Measurements from ENCODE around the gene DENND6A.
"Not testable (repeated sequence)": the region's sequence is repeated elsewhere in the genome, so short reads cannot be mapped to it uniquely, and the experiment has no call there.

DENND6A gene

DNA sequence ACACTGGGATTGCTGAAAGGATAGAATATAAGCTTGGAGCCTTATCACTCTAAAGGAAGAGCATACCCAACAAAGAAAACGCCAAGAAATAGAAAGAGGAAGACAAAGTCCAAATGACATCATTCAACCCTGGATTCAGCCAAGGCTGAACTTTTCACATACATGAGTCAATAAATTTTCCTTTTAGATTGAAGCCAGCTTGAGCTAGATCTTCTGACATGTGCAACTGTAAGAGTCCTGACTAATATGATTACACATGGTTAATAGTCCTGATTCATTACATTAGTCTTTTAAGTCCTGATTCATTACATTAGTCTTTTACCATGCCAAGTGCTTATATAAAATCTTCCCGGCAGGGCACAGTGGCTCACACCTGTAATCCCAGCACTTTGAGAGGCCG, 13.6 kb upstream of the DENND6A start:
- H3K36me3 ChIP-seq (ENCODE audit: control insufficient read depth, insufficient read depth, low read length), result no peaks in the 10 kb centered on the region
- H3K4me3 ChIP-seq (replicated peaks; ENCODE audit: low read depth, low read length), result no peak overlapping the region
- TF ChIP-seq, protein P1, sequence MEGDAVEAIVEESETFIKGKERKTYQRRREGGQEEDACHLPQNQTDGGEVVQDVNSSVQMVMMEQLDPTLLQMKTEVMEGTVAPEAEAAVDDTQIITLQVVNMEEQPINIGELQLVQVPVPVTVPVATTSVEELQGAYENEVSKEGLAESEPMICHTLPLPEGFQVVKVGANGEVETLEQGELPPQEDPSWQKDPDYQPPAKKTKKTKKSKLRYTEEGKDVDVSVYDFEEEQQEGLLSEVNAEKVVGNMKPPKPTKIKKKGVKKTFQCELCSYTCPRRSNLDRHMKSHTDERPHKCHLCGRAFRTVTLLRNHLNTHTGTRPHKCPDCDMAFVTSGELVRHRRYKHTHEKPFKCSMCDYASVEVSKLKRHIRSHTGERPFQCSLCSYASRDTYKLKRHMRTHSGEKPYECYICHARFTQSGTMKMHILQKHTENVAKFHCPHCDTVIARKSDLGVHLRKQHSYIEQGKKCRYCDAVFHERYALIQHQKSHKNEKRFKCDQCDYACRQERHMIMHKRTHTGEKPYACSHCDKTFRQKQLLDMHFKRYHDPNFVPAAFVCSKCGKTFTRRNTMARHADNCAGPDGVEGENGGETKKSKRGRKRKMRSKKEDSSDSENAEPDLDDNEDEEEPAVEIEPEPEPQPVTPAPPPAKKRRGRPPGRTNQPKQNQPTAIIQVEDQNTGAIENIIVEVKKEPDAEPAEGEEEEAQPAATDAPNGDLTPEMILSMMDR (IDR thresholded peaks at IDR 0.05; ENCODE audit: insufficient read depth, low read length, poor library complexity, severe bottlenecking), result no peak
- no peaks in the 10 kb centered on the region for H3K27me3 ChIP-seq (replicated peaks; ENCODE audit: control insufficient read depth, insufficient read depth, low read length)
- no peak for DNase-seq (ENCODE audit: extremely low read depth, insufficient read length)

DNA sequence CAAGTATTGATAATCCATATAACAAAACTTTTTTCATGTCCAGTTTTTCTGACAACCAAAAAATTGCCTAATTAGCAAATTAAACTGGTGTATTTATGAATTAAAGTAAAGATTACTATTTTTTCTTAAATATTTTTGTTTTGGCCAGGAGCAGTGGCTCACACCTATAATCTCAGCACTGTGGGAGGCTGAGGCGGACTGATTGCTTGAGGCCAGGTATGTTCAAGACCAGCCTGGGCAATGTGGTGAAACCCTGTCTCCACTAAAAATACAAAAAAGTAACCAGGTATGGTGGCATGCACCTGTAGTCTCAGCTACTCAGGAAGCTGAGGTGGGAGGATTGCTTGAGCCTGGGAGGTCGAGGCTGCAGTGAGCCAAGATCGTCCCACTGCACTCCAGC, 12.5 kb upstream of the DENND6A start:
- H3K27me3 ChIP-seq (replicated peaks; ENCODE audit: control insufficient read depth, insufficient read depth, low read length); H3K4me3 ChIP-seq (replicated peaks; ENCODE audit: low read depth, low read length); H3K36me3 ChIP-seq (ENCODE audit: control insufficient read depth, insufficient read depth, low read length); DNase-seq (ENCODE audit: extremely low read depth, insufficient read length): not testable (repeated sequence)

DNA sequence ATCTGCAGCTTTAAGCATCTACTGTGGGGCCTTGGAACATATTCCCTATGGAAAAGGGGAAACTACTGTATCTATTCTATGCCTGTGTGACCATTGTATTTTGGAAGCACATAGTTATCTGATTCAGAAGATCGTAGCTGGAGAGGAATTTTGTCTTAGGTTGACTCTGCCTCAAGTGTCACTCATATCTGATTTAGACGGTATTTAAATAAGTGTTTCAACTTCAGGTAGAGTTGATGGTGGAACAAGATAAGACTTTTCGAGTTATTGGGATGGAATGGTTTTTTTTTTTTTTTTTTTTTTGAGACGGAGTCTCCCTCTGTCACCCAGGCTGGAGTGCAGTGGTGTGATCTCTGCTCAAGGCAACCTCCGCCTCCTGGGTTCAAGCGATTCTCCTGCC, 8.9 kb upstream of the DENND6A start:
- TF ChIP-seq, protein P1 (IDR thresholded peaks at IDR 0.05; ENCODE audit: insufficient read depth, low read length, poor library complexity, severe bottlenecking), result no peak
- Histone ChIP-seq H3K27me3 (replicated peaks; ENCODE audit: control insufficient read depth, insufficient read depth, low read length) (no peaks in the 10 kb centered on the region), H3K36me3 (ENCODE audit: control insufficient read depth, insufficient read depth, low read length) (no peaks in the 10 kb centered on the region), H3K4me3 (replicated peaks; ENCODE audit: low read depth, low read length) (no peak overlapping the region)
- DNase-seq (ENCODE audit: extremely low read depth, insufficient read length), result no peak

DNA sequence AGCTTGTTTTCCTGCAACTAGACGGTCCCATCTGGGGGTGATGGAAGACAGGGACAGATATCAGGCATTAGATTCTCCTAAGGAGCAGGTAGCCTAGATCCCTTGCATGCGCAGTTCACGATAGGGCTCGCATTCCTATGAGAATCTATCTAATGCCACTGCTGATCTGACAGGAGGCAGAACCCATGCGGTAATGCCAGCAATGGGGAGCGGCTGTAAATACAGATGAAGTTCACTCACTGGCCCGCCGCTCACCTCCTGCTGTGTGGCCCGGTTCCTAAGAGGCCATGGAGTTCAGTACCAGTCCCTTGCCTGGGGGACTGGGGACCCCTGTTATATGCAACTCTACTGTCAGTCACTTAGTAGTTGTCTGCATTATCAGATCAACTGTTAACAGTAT, 7.9 kb upstream of the DENND6A start:
- Histone ChIP-seq H3K36me3 (ENCODE audit: control insufficient read depth, insufficient read depth, low read length) (no peaks in the 10 kb centered on the region), H3K27me3 (replicated peaks; ENCODE audit: control insufficient read depth, insufficient read depth, low read length) (no peaks in the 10 kb centered on the region), H3K4me3 (replicated peaks; ENCODE audit: low read depth, low read length) (no peak overlapping the region)
- no peak for DNase-seq (ENCODE audit: extremely low read depth, insufficient read length)
- TF ChIP-seq, protein P1 (IDR thresholded peaks at IDR 0.05; ENCODE audit: insufficient read depth, low read length, poor library complexity, severe bottlenecking), result no peak

DNA sequence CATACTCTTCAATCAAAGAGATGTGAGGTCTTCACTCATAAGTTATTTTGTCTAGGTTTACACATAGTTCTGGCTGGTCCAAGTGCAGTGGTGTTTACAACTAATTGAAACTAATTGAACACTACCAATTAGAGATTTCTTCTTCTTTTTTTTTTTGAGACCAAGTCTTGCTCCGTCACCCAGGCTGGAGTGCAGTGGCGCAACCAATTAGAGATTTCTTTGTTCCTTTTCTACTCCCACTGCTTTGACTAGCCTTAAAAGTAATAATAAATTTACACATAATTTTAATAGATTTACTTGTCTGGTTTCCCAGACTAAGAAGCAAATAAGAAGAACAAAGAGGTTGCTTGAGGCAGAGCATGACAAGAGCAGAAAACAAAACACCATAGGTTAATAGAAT, 6.7 kb upstream of the DENND6A start:
- Histone ChIP-seq H3K36me3 (ENCODE audit: control insufficient read depth, insufficient read depth, low read length) (no peaks in the 10 kb centered on the region), H3K27me3 (replicated peaks; ENCODE audit: control insufficient read depth, insufficient read depth, low read length) (no peaks in the 10 kb centered on the region), H3K4me3 (replicated peaks; ENCODE audit: low read depth, low read length) (no peak overlapping the region)
- TF ChIP-seq, protein P1 (IDR thresholded peaks at IDR 0.05; ENCODE audit: insufficient read depth, low read length, poor library complexity, severe bottlenecking), result no peak
- DNase-seq (ENCODE audit: extremely low read depth, insufficient read length), result no peak

DNA sequence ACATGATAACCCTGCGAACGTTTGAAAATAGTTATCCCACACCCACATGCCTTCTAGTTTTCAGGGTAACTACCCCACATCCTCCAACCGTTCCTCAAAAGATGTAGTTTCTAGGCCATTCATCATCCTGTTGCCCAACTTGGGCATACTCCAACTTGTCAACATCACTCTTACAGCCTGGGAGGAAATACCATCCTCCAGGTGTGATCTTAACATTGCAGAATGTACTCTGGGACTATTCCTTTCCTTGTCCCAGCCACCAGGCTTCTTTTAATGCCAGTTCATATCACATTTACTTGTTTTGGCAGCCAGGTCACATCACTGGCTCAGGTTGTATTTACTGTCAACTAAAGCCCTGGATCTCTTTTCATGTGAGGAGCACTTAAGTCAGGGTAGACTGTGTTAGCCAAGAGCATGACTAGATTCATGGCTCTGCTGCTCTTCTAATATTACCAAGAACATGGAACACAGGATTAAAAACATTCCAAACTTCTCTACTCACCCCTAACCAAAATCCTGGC, 4.0 kb upstream of the DENND6A start:
- DNase-seq (ENCODE audit: extremely low read depth, insufficient read length), result no peak
- TF ChIP-seq, protein P1 (IDR thresholded peaks at IDR 0.05; ENCODE audit: insufficient read depth, low read length, poor library complexity, severe bottlenecking), result no peak
- no peaks in the 10 kb centered on the region for H3K36me3 ChIP-seq (ENCODE audit: control insufficient read depth, insufficient read depth, low read length)
- no peaks in the 10 kb centered on the region for H3K27me3 ChIP-seq (replicated peaks; ENCODE audit: control insufficient read depth, insufficient read depth, low read length)
- no peak overlapping the region for H3K4me3 ChIP-seq (replicated peaks; ENCODE audit: low read depth, low read length)
